ENCODE data around the gene CEP126. TPM values are rescaled to one million over a fixed set of nuclear protein-coding genes. Genes with fewer than 3 reads are reported as not detected.

CEP126 gene
- total RNA-seq, 1 donor from 2014 or later: 4.1 TPM

DNA sequence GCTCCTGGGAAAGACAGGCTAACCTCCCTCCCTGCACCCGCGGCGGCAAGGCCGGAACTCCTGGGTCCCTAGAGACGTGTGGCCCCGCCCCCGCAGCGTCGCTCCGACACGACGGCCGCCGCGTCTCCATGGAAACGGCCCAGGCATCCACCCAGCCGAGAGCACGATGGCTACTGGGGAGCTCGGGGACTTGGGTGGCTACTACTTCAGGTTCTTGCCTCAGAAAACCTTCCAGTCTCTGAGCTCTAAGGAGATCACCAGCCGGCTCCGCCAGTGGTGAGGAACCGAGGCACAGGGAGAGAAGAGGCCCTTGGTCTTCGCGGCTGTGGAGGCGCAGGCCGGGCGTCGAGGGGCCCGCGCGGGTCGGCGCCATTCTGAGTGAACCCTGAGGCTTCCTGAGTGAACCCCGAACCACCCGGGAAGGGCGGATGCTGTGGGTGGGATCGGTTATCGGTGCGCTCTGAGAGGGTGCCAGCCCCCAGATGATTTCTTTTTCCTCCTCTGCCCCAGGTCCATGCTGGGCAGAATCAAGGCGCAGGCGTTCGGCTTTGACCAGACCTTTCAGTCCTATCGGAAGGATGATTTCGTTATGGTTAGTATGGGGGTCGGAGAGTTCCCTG is 132.6 kb downstream of the CEP126 start, which contains the start of gene CFAP300:
Gene CFAP300, plus strand, starts transcription at position 133 of the 620 bp plus-strand sequence. Its CDS starts 34 bp downstream, at position 167.
- Mint-ChIP-seq H3K27me3 (ENCODE audit: low read depth) (no peaks in the 10 kb centered on the region), H3K4me3 (ENCODE audit: unreplicated experiment) (peak within 1 kb of the TSS; percentile 85), H3K36me3 (ENCODE audit: low read depth) (no peaks in the 10 kb centered on the region), H3K4me1 (ENCODE audit: low read depth) (peaks cover 11% of the 10 kb centered on the region), H3K9me3 (ENCODE audit: low read depth) (no peaks in the 10 kb centered on the region), H3K27ac (ENCODE audit: unreplicated experiment) (peak within 1 kb of the TSS; percentile 93)
- DNase-seq (ENCODE audit: low spot score): peak; percentile 96
- TF ChIP-seq, protein P1, sequence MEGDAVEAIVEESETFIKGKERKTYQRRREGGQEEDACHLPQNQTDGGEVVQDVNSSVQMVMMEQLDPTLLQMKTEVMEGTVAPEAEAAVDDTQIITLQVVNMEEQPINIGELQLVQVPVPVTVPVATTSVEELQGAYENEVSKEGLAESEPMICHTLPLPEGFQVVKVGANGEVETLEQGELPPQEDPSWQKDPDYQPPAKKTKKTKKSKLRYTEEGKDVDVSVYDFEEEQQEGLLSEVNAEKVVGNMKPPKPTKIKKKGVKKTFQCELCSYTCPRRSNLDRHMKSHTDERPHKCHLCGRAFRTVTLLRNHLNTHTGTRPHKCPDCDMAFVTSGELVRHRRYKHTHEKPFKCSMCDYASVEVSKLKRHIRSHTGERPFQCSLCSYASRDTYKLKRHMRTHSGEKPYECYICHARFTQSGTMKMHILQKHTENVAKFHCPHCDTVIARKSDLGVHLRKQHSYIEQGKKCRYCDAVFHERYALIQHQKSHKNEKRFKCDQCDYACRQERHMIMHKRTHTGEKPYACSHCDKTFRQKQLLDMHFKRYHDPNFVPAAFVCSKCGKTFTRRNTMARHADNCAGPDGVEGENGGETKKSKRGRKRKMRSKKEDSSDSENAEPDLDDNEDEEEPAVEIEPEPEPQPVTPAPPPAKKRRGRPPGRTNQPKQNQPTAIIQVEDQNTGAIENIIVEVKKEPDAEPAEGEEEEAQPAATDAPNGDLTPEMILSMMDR (IDR thresholded peaks at IDR 0.05): no peak

Other genes starting within 250 kb of the CEP126 start
- gene ANGPTL5, start 1.5 kb downstream of the CEP126 start, total RNA-seq: 4.0 TPM in 1 of 3 replicates, not detected in the others
- gene CFAP300, start 132.4 kb downstream of the CEP126 start, total RNA-seq: 2.5 to 3.6 TPM (median 3.0 TPM) in 3 replicates
- 114 to 132 TPM (median 116 TPM) in 3 replicates for gene YAP1, start 195.4 kb downstream of the CEP126 start, total RNA-seq